Upper lobe of right lung (tissue), 1 donor: ENCODE data around the gene EHBP1L1. TPM values are rescaled to one million over a fixed set of nuclear protein-coding genes. Genes with fewer than 3 reads are reported as not detected.

Experiments used
- ATAC-seq: fragments of 200-7000 bp; cut with Tn5 transposase; one replicate; pipeline ENCODE4 v1.9.1; 2020; ENCODE audit warnings: mild to moderate bottlenecking, moderate library complexity
- DNase-seq: peaks from one replicate; pipeline ENCODE4 v3.0.0-alpha.2; 2020
- H3K27ac ChIP-seq: fragments of 200-600 bp; one replicate; pipeline ENCODE4 v1.8.0; 2022
- H3K27me3 ChIP-seq: fragments of 200-600 bp; one replicate; pipeline ENCODE4 v1.8.0; 2022; ENCODE audit warnings: mild to moderate bottlenecking
- H3K36me3 ChIP-seq: fragments of 200-600 bp; one replicate; pipeline ENCODE4 v1.8.0; 2022
- H3K4me1 ChIP-seq: fragments of 200-600 bp; one replicate; pipeline ENCODE4 v1.8.0; 2022
- H3K4me3 ChIP-seq: fragments of 200-600 bp; one replicate; pipeline ENCODE4 v1.8.0; 2022; ENCODE audit warnings: mild to moderate bottlenecking
- H3K9me3 ChIP-seq: fragments of 200-600 bp; one replicate; pipeline ENCODE4 v1.8.0; 2022
- intact Hi-C: fragments of 100-400 bp; cut with DNase I; formaldehyde crosslinking; loops from one replicate; pipeline ENCODE4 v1.11.0; 2022
- microRNA-seq: library from miRNA; unstranded; fragments of <30 nt; microRNA quantifications from one replicate; pipeline ENCODE4 v1.2.0, GENCODE V29; 2020; ENCODE audit warnings: borderline microRNAs expressed
- total RNA-seq: library from RNA; stranded (reverse); fragmentation: NEBNext Ultra II Directional; extraction: Animal tissue kit (Norgen Biotek cat#: 25700); gene quantifications from one replicate; pipeline ENCODE4 v1.2.1, GENCODE V29; 2021
- TF ChIP-seq, protein P1 (sequence below): fragments of 200-600 bp; IDR thresholded peaks from one replicate; pipeline ENCODE4 v1.8.0; 2022; ENCODE audit warnings: antibody characterized with exemption
- donor health status: DM: no; HTN: yes; CAD: no; lungs with severe emphysema.

The EHBP1L1 gene
- total RNA-seq, 1 donor from 2014 or later = 88.3 TPM

DNA sequence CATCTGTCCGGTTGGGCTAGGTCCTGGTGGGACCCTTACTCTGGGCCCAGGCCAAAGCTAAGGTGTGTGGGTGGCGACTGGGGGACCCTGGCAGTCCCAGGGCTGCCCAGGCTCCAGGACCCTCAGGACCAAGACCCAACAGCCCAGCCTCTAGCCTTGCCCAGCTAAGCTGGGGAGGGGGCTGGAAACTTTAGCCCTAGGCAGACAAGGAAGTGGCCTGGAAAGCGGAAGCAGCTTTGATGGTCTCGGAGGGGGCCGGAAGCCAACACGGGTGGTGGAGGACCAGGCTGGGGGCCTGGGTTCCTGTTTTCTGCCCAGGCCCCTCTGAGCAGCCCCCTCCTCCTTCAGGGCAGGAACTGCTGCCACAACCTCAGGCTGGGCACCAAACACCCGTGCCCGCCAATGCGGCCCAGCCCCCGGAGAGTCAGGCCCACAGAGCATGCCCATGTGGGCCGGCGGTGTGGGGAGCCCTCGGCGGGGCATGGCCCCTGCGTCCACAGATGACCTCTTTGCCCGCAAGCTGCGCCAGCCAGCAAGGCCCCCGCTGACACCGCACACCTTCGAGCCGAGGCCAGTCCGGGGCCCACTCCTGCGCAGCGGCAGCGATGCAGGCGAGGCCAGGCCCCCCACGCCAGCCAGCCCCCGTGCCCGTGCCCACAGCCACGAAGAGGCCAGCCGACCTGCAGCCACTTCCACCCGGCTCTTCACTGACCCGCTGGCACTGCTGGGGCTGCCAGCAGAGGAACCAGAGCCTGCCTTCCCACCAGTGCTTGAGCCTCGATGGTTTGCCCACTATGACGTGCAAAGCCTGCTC, 64.8 kb downstream of the EHBP1L1 start:
- peaks cover 36% of the 10 kb centered on the region for H3K4me1 ChIP-seq
- H3K4me3 ChIP-seq = peak overlapping the region; percentile 76
- DNase-seq (peak; percentile 80), ATAC-seq (peak; percentile 30)
- peak overlapping the region; percentile 85 for H3K27ac ChIP-seq
- no peaks in the 10 kb centered on the region for H3K27me3 ChIP-seq
- peaks cover 47% of the 10 kb centered on the region for H3K36me3 ChIP-seq
- no peaks in the 10 kb centered on the region for H3K9me3 ChIP-seq
- TF ChIP-seq, protein P1, sequence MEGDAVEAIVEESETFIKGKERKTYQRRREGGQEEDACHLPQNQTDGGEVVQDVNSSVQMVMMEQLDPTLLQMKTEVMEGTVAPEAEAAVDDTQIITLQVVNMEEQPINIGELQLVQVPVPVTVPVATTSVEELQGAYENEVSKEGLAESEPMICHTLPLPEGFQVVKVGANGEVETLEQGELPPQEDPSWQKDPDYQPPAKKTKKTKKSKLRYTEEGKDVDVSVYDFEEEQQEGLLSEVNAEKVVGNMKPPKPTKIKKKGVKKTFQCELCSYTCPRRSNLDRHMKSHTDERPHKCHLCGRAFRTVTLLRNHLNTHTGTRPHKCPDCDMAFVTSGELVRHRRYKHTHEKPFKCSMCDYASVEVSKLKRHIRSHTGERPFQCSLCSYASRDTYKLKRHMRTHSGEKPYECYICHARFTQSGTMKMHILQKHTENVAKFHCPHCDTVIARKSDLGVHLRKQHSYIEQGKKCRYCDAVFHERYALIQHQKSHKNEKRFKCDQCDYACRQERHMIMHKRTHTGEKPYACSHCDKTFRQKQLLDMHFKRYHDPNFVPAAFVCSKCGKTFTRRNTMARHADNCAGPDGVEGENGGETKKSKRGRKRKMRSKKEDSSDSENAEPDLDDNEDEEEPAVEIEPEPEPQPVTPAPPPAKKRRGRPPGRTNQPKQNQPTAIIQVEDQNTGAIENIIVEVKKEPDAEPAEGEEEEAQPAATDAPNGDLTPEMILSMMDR = no peak
- intact Hi-C loops = no loop called here

DNA sequence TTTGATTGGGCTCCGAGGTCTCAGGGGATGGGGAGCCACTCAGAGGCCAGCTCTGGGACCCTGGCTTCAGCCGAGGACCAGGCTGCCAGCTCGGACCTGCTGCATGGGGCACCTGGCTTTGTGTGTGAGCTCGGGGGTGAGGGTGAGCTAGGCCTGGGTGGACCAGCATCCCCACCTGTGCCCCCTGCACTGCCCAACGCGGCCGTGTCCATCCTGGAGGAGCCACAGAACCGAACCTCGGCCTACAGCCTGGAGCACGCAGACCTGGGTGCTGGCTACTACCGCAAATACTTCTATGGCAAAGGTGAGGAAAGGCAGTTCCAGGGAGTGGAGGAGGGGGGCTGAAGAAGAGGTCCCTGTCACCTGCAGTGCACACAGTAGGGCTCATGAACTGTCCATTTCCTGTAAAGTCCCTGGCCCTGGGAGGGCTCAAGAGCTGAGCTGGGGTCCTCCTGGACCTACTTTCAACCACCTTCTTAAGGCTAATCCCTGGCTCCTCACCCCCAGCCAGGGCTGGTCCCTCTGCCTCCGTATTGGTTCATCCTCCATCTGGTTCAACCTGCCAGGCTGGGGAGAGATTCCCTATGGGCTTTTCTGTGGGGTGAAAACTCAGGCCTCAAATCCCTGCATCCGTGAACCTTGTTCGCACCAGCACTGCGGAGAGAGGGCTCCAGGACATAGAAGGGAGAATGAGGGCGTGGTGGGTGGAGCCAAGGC, 65.6 kb downstream of the EHBP1L1 start:
- Histone ChIP-seq H3K36me3 (peaks cover 44% of the 10 kb centered on the region), H3K4me1 (peaks cover 36% of the 10 kb centered on the region), H3K9me3 (no peaks in the 10 kb centered on the region), H3K27me3 (no peaks in the 10 kb centered on the region), H3K4me3 (peak overlapping the region; percentile 76), H3K27ac (peak overlapping the region; percentile 85)
- intact Hi-C loops = no loop called here
- ATAC-seq (no peak), DNase-seq (no peak)
- TF ChIP-seq, protein P1 = no peak

Small RNA genes within 50 kb of the gene (microRNA-seq; reads per million reads assigned to microRNA genes)
- gene MIR4690 = not detected

Other genes starting within 250 kb of the EHBP1L1 start
- 53.7 TPM for gene DPF2, start 242.2 kb upstream of the EHBP1L1 start, total RNA-seq
- gene TIGD3, start 221.3 kb upstream of the EHBP1L1 start, total RNA-seq = 0.43 TPM
- 11.5 TPM for gene SLC25A45, start 193.4 kb upstream of the EHBP1L1 start, total RNA-seq
- gene FRMD8, start 189.4 kb upstream of the EHBP1L1 start, total RNA-seq = 37.1 TPM
- gene NEAT1, start 153.3 kb upstream of the EHBP1L1 start, total RNA-seq = 1,120 TPM
- 11,917 TPM for gene MALAT1, start 77.0 kb upstream of the EHBP1L1 start, total RNA-seq
- 74.4 TPM for gene SCYL1, start 51.0 kb upstream of the EHBP1L1 start, total RNA-seq
- 128 TPM for gene LTBP3, start 17.7 kb upstream of the EHBP1L1 start, total RNA-seq
- gene ZNRD2, start 5.6 kb upstream of the EHBP1L1 start, total RNA-seq = 24.0 TPM
- gene FAM89B, start 3.5 kb upstream of the EHBP1L1 start, total RNA-seq = 44.1 TPM
- gene KCNK7, start 19.7 kb downstream of the EHBP1L1 start, total RNA-seq = 1.3 TPM
- 106 TPM for gene MAP3K11, start 38.2 kb downstream of the EHBP1L1 start, total RNA-seq
- gene PCNX3, start 39.7 kb downstream of the EHBP1L1 start, total RNA-seq = 34.0 TPM
- gene SIPA1, start 62.0 kb downstream of the EHBP1L1 start, total RNA-seq = 86.5 TPM
- 68.2 TPM for gene RELA, start 86.9 kb downstream of the EHBP1L1 start, total RNA-seq
- gene KAT5, start 136.2 kb downstream of the EHBP1L1 start, total RNA-seq = 77.5 TPM
- 42.5 TPM for gene RNASEH2C, start 144.7 kb downstream of the EHBP1L1 start, total RNA-seq
- gene AP5B1, start 204.9 kb downstream of the EHBP1L1 start, total RNA-seq = 35.6 TPM
- 2.7 TPM for gene OVOL1, start 211.0 kb downstream of the EHBP1L1 start, total RNA-seq